CD14-positive monocyte (primary cell): Measurements from ENCODE around the gene FMO5. TPM values are rescaled to one million over a fixed set of nuclear protein-coding genes. Genes with fewer than 3 reads are reported as not detected.

Experiments used
- DNase-seq, 3 donors: peaks; one replicate each; pipeline ENCODE4 v3.0.0-alpha.2; 2011 to 2022
- H2AFZ ChIP-seq: 2 replicates; pipeline ENCODE4 v1.6.0; 2012; ENCODE audit warnings: mild to moderate bottlenecking, low read depth, low read length, inconsistent platforms; ENCODE audit not compliant: insufficient read depth, poor library complexity, severe bottlenecking
- H3K27ac ChIP-seq, 2 donors: 1 replicate in 1 of 2; 2 replicates in 1 of 2; pipeline ENCODE4 v1.5.1; 2012 to 2013; ENCODE audit warnings: low read length in 2 of 2, control low read depth in 1 of 2, inconsistent platforms in 1 of 2, low read depth in 1 of 2, mild to moderate bottlenecking in 1 of 2
- H3K27me3 ChIP-seq, 2 donors: one replicate each; pipeline versions ENCODE4 v1.6.0 to v1.6.1; 2011 to 2013; ENCODE audit warnings: low read length in 2 of 2; ENCODE audit not compliant: control insufficient read depth in 2 of 2, insufficient read depth in 2 of 2
- H3K36me3 ChIP-seq, 2 donors: replicated peaks in 1 of 2; 1 replicate in 1 of 2; 2 replicates in 1 of 2; pipeline versions ENCODE4 v1.5.1 to v1.6.1; 2012 to 2013; ENCODE audit warnings: low read length in 2 of 2, control low read depth in 1 of 2, inconsistent platforms in 1 of 2, mild to moderate bottlenecking in 1 of 2; ENCODE audit not compliant: insufficient read depth in 2 of 2, control insufficient read depth in 1 of 2
- H3K4me1 ChIP-seq, 2 donors: 1 replicate in 1 of 2; 2 replicates in 1 of 2; pipeline versions ENCODE4 v1.5.1 to v1.6.1; 2012 to 2013; ENCODE audit warnings: low read length in 2 of 2, control low read depth in 1 of 2, inconsistent platforms in 1 of 2, mild to moderate bottlenecking in 1 of 2, moderate library complexity in 1 of 2; ENCODE audit not compliant: insufficient read depth in 2 of 2, control insufficient read depth in 1 of 2
- H3K4me2 ChIP-seq: replicated peaks from 2 replicates; pipeline ENCODE3; 2012; ENCODE audit warnings: low read length, moderate library complexity, mild to moderate bottlenecking; ENCODE audit not compliant: poor library complexity, severe bottlenecking; ENCODE audit errors: extremely low read depth
- H3K4me3 ChIP-seq, 3 experiments: fragments of 200-600 bp in 1 of 3; sonication (generic) in 1 of 3; replicated peaks in 1 of 3; 1 replicate in 2 of 3; 2 replicates in 1 of 3; pipeline ENCODE4 v1.5.1; 2011 to 2013; ENCODE audit warnings: low read length in 3 of 3, mild to moderate bottlenecking in 3 of 3, control low read depth in 2 of 3, low read depth in 2 of 3, inconsistent platforms in 1 of 3, moderate library complexity in 1 of 3
- H3K79me2 ChIP-seq: 2 replicates; pipeline ENCODE4 v1.6.0; 2012; ENCODE audit warnings: mild to moderate bottlenecking, control low read depth, inconsistent platforms, low read length, moderate library complexity; ENCODE audit not compliant: insufficient read depth
- H3K9ac ChIP-seq: 2 replicates; pipeline ENCODE4 v1.6.0; 2017; ENCODE audit warnings: low read length, mild to moderate bottlenecking; ENCODE audit not compliant: insufficient read depth, poor library complexity, severe bottlenecking
- H3K9me3 ChIP-seq, 2 donors: replicated peaks in 1 of 2; 1 replicate in 1 of 2; 2 replicates in 1 of 2; pipeline versions ENCODE4 v1.5.1 to v1.6.1; 2012 to 2013; ENCODE audit warnings: low read length in 2 of 2, control low read depth in 1 of 2; ENCODE audit not compliant: control insufficient read depth in 1 of 2, insufficient read depth in 1 of 2
- H4K20me1 ChIP-seq: 2 replicates; pipeline ENCODE4 v1.6.0; 2012; ENCODE audit warnings: mild to moderate bottlenecking, low read length, control low read depth, moderate library complexity; ENCODE audit not compliant: insufficient read depth
- H3K27ac Mint-ChIP-seq, 7 donors: one replicate each; pipeline ENCODE4 v1.8.0; 2020; ENCODE audit warnings: mild to moderate bottlenecking in 7 of 7, mixed read lengths in 7 of 7, moderate library complexity in 6 of 7, inconsistent platforms in 2 of 7
- H3K27me3 Mint-ChIP-seq, 3 donors: one replicate each; pipeline ENCODE4 v1.8.0; 2021 to 2022; ENCODE audit warnings: low read depth in 3 of 3, mild to moderate bottlenecking in 3 of 3, mixed read lengths in 3 of 3, moderate library complexity in 3 of 3, inconsistent platforms in 1 of 3
- H3K36me3 Mint-ChIP-seq, 2 donors: one replicate each; pipeline ENCODE4 v1.8.0; 2020; ENCODE audit warnings: mixed read lengths in 2 of 2, inconsistent platforms in 1 of 2, mild to moderate bottlenecking in 1 of 2
- H3K4me1 Mint-ChIP-seq: one replicate; pipeline ENCODE4 v1.8.0; 2020; ENCODE audit warnings: mild to moderate bottlenecking, mixed read lengths
- H3K4me3 Mint-ChIP-seq, 2 donors: one replicate each; pipeline ENCODE4 v1.8.0; 2020; ENCODE audit warnings: mild to moderate bottlenecking in 2 of 2, mixed read lengths in 2 of 2, moderate library complexity in 1 of 2
- H3K9me3 Mint-ChIP-seq, 7 donors: one replicate each; pipeline ENCODE4 v1.8.0; 2020 to 2022; ENCODE audit warnings: mixed read lengths in 7 of 7, mild to moderate bottlenecking in 6 of 7, moderate library complexity in 6 of 7, inconsistent platforms in 2 of 7
- CTCF ChIP-seq: fragments of 200-600 bp; IDR thresholded peaks from one replicate; pipeline ENCODE4 v1.8.0; 2022; ENCODE audit warnings: antibody characterized with exemption, mild to moderate bottlenecking
- WGBS: methylation state at CpG from one replicate; pipeline ENCODE4 v1.1.5; 2013; ENCODE audit warnings: missing lambda C conversion rate; ENCODE audit not compliant: insufficient coverage; 5-methylcytosine and 5-hydroxymethylcytosine counted together
- intact Hi-C, 2 donors: fragments of 100-400 bp; cut with micrococcal nuclease; formaldehyde crosslinking; loops; one replicate each; pipeline versions ENCODE4 v1.15.0 to v1.15.1; 2023
- polyA plus RNA-seq, 3 donors: library from polyadenylated mRNA; depleted of rRNA in 1 of 3; unstranded in 2 of 3; stranded (reverse) in 1 of 3; fragments of 300-500 nt in 2 of 3; fragments of >200 nt in 1 of 3; fragmentation: Illumina TruSeq in 2 of 3; gene quantifications; 1 replicate in 2 of 3; 2 replicates in 1 of 3; pipeline ENCODE4 v1.2.3, GENCODE V29; 2012 to 2021

FMO5 gene
- polyA plus RNA-seq, 3 donors = 16.8 to 20.0 (median 18.0) TPM

- no peaks in the 10 kb centered on the region for H3K9me3 ChIP-seq
- H3K36me3 ChIP-seq = peaks cover 68 to 95% of the 10 kb centered on the region in 2 donors
- intact Hi-C loops = loop anchor here (2.0 to 10.0 kb wide), 3 partner anchors 351 to 621 kb away; no protein-coding TSS in a partner anchor
- Mint-ChIP-seq H3K36me3 (peaks cover 40 to 68% of the 10 kb centered on the region in 2 donors), H3K4me1 (no peaks in the 10 kb centered on the region), H3K27ac (no peak overlapping the region), H3K27me3 (peaks cover 0 to 2% (median 0%) of the 10 kb centered on the region in 3 donors), H3K4me3 (no peak overlapping the region), H3K9me3 (no peaks in the 10 kb centered on the region)
- no peak overlapping the region for H3K9ac ChIP-seq
- no peak overlapping the region for H2AFZ ChIP-seq
- H4K20me1 ChIP-seq = no peaks in the 10 kb centered on the region
- no peaks in the 10 kb centered on the region for H3K79me2 ChIP-seq
- TF ChIP-seq CTCF = peak; percentile 74
- H3K27me3 ChIP-seq = no peaks in the 10 kb centered on the region
- H3K4me3 ChIP-seq = no peak overlapping the region
- H3K27ac ChIP-seq = no peak overlapping the region
- WGBS = no CpG with 5 or more reads among the region's 6 CpGs
- DNase-seq = peak; percentile 37 to 43 (median 39)
- no peak overlapping the region for H3K4me2 ChIP-seq
- H3K4me1 ChIP-seq = no peaks in the 10 kb centered on the region
Measured at GRCh38 chr1:147273409-147274336, 48.5 kb upstream of the FMO5 start.

GRCh38 chr1:147272042-147272441 lies 46.9 kb upstream of the FMO5 start:
- Histone ChIP-seq H3K27me3 (no peaks in the 10 kb centered on the region), H3K9me3 (no peaks in the 10 kb centered on the region), H3K4me2 (no peak overlapping the region), H3K9ac (no peak overlapping the region), H3K4me1 (no peaks in the 10 kb centered on the region), H3K79me2 (no peaks in the 10 kb centered on the region), H3K27ac (no peak overlapping the region), H4K20me1 (no peaks in the 10 kb centered on the region), H3K36me3 (peaks cover 75 to 95% of the 10 kb centered on the region in 2 donors), H2AFZ (no peak overlapping the region), H3K4me3 (no peak overlapping the region)
- no CpG with 5 or more reads among the region's 3 CpGs for WGBS
- Mint-ChIP-seq H3K9me3 (no peaks in the 10 kb centered on the region), H3K27me3 (peaks cover 0 to 2% (median 0%) of the 10 kb centered on the region in 3 donors), H3K27ac (no peak overlapping the region), H3K4me1 (no peaks in the 10 kb centered on the region), H3K36me3 (peaks cover 56 to 72% of the 10 kb centered on the region in 2 donors), H3K4me3 (no peak overlapping the region)
- DNase-seq = no peak
- intact Hi-C loops = loop anchor here (2.0 to 10.0 kb wide), 3 partner anchors 353 to 623 kb away; no protein-coding TSS in a partner anchor
- no peak for TF ChIP-seq CTCF
